ENCODE data around the gene HRH1. TPM values are rescaled to one million over a fixed set of nuclear protein-coding genes. Genes with fewer than 3 reads are reported as not detected.

HRH1 gene
- total RNA-seq, 1 experiment from 2014 or later, result 11.0 TPM

DNA sequence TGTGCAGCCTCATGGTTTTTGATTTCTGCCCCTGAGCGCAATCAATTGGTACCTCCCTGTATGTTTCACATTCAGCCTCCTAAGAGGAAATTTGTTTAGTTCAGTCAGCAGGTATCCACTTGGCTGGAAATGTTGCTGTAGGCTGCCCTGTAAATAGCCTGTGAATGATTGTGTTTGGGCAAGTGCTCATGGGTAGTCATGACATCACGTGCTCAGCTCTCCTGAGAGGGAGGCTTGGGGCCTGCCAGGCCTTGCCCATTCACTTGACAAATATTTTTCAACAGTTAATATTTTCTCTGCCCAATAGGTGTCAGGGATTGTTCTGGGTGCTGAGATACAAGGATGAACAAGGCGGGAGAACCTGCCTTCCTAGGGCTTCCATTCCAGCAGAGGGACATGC lies 13.3 kb downstream of the HRH1 start:
- H3K27ac Mint-ChIP-seq (ENCODE audit: low read depth, unreplicated experiment), result no peak overlapping the region
- no peaks in the 10 kb centered on the region for H3K27me3 Mint-ChIP-seq (ENCODE audit: insufficient read depth, unreplicated experiment)
- peaks cover 6% of the 10 kb centered on the region for H3K36me3 Mint-ChIP-seq (ENCODE audit: insufficient read depth, unreplicated experiment)
- H3K9me3 Mint-ChIP-seq (ENCODE audit: unreplicated experiment), result no peaks in the 10 kb centered on the region
- CTCF ChIA-PET, result interaction anchor here (0.6 kb wide), 1 partner anchor 12 kb away, joined by 3 read pairs; no protein-coding TSS in a partner anchor
- BruUV-seq (replicated peaks), result no TSS peak
- no peak overlapping the region for H3K4me3 Mint-ChIP-seq (ENCODE audit: unreplicated experiment)
- intact Hi-C loops (cut with micrococcal nuclease), result no loop called here
- H3K4me1 Mint-ChIP-seq (ENCODE audit: insufficient read depth, unreplicated experiment), result peaks cover 11% of the 10 kb centered on the region
- POLR2A ChIA-PET, result interaction anchor here (0.7 kb wide), 1 partner anchor 104 kb away, joined by 3 read pairs; the partner anchor contains the start of gene ATG7
- TF ChIP-seq, protein P1, sequence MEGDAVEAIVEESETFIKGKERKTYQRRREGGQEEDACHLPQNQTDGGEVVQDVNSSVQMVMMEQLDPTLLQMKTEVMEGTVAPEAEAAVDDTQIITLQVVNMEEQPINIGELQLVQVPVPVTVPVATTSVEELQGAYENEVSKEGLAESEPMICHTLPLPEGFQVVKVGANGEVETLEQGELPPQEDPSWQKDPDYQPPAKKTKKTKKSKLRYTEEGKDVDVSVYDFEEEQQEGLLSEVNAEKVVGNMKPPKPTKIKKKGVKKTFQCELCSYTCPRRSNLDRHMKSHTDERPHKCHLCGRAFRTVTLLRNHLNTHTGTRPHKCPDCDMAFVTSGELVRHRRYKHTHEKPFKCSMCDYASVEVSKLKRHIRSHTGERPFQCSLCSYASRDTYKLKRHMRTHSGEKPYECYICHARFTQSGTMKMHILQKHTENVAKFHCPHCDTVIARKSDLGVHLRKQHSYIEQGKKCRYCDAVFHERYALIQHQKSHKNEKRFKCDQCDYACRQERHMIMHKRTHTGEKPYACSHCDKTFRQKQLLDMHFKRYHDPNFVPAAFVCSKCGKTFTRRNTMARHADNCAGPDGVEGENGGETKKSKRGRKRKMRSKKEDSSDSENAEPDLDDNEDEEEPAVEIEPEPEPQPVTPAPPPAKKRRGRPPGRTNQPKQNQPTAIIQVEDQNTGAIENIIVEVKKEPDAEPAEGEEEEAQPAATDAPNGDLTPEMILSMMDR (IDR thresholded peaks at IDR 0.05; ENCODE audit: unreplicated experiment), result no peak
- no peak for DNase-seq (ENCODE audit: unreplicated experiment)

DNA sequence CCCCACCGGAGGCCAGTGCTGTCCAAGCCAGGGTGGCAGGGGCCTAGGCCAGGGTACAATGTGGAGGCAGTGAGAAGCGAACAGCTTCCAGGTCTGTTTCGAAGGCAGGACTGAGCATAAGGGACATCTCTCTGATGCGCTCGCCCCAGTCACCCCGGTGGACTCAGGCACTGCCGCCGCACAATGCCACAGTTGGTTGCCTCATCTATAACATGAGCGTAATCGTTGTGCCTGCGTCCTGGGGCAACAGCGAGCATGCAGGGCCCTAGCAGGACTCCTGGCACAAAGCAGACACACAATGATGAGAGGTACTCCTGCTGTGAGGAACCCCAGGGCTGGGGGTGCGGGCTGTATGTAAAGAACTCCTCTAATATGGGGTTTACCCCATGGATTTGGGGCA lies 14.1 kb downstream of the HRH1 start:
- intact Hi-C loops (cut with micrococcal nuclease), result no loop called here
- TF ChIP-seq, protein P1 (IDR thresholded peaks at IDR 0.05; ENCODE audit: unreplicated experiment), result no peak
- H3K4me3 Mint-ChIP-seq (ENCODE audit: unreplicated experiment), result no peak overlapping the region
- no peak for DNase-seq (ENCODE audit: unreplicated experiment)
- H3K36me3 Mint-ChIP-seq (ENCODE audit: insufficient read depth, unreplicated experiment), result peaks cover 6% of the 10 kb centered on the region
- no peaks in the 10 kb centered on the region for H3K9me3 Mint-ChIP-seq (ENCODE audit: unreplicated experiment)
- peaks cover 11% of the 10 kb centered on the region for H3K4me1 Mint-ChIP-seq (ENCODE audit: insufficient read depth, unreplicated experiment)
- H3K27me3 Mint-ChIP-seq (ENCODE audit: insufficient read depth, unreplicated experiment), result no peaks in the 10 kb centered on the region
- no TSS peak for BruUV-seq (replicated peaks)
- POLR2A ChIA-PET, result no interaction called here
- CTCF ChIA-PET, result no interaction called here
- no peak overlapping the region for H3K27ac Mint-ChIP-seq (ENCODE audit: low read depth, unreplicated experiment)

- H3K4me1 Mint-ChIP-seq (ENCODE audit: insufficient read depth, unreplicated experiment), result peaks cover 11% of the 10 kb centered on the region
- H3K9me3 Mint-ChIP-seq (ENCODE audit: unreplicated experiment), result no peaks in the 10 kb centered on the region
- H3K27ac Mint-ChIP-seq (ENCODE audit: low read depth, unreplicated experiment), result no peak overlapping the region
- no peak for DNase-seq (ENCODE audit: unreplicated experiment)
- ChIA-PET POLR2A (interaction anchor here (0.6 kb wide), 1 partner anchor 27 kb away, joined by 3 read pairs; no protein-coding TSS in a partner anchor), CTCF (no interaction called here)
- H3K27me3 Mint-ChIP-seq (ENCODE audit: insufficient read depth, unreplicated experiment), result no peaks in the 10 kb centered on the region
- no peak overlapping the region for H3K4me3 Mint-ChIP-seq (ENCODE audit: unreplicated experiment)
- BruUV-seq (replicated peaks), result no TSS peak
- TF ChIP-seq, protein P1 (IDR thresholded peaks at IDR 0.05; ENCODE audit: unreplicated experiment), result no peak
- H3K36me3 Mint-ChIP-seq (ENCODE audit: insufficient read depth, unreplicated experiment), result peaks cover 6% of the 10 kb centered on the region
- intact Hi-C loops (cut with micrococcal nuclease), result no loop called here
Observed at GRCh38 chr3:11168881-11169805, 14.8 kb downstream of the HRH1 start.

DNA sequence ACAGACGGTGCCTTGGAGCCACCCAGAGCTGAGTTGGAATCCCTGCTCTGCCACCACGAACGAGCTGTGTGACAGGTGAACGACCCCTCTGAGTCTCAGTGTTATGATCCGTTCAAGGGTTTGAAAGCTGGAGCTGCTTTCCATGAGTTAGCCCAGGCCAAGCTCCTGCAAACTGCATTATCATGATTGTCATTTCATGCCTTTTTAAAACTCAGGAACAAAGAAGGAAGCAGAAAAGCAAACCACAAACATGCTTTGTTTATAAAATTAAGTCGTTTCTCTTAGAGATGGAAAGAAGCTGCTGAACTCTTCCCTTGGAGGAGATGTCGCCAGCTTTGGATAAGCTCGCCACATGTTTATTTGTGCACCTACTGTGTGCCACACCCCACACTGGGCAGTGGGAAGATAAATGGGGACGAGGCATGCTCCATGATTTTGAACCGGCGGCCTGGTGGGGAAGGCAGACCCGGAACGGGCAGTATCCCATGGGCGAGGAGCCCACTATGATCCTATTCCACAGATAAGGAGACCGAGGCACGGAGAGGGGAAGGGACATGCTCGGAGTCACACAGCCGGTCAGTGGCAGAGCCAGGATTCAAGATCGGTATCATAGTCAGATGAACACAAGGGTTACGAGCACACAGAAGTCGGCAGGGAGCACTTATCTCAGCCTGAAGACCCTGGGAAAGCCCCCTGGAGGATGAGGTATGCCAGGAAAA lies 15.9 kb downstream of the HRH1 start:
- TF ChIP-seq, protein P1 (IDR thresholded peaks at IDR 0.05; ENCODE audit: unreplicated experiment), result no peak
- intact Hi-C loops (cut with micrococcal nuclease), result no loop called here
- BruUV-seq (replicated peaks), result no TSS peak
- H3K4me3 Mint-ChIP-seq (ENCODE audit: unreplicated experiment), result no peak overlapping the region
- ChIA-PET POLR2A (no interaction called here), CTCF (no interaction called here)
- no peaks in the 10 kb centered on the region for H3K9me3 Mint-ChIP-seq (ENCODE audit: unreplicated experiment)
- peaks cover 11% of the 10 kb centered on the region for H3K4me1 Mint-ChIP-seq (ENCODE audit: insufficient read depth, unreplicated experiment)
- no peaks in the 10 kb centered on the region for H3K27me3 Mint-ChIP-seq (ENCODE audit: insufficient read depth, unreplicated experiment)
- DNase-seq (ENCODE audit: unreplicated experiment), result no peak
- H3K27ac Mint-ChIP-seq (ENCODE audit: low read depth, unreplicated experiment), result no peak overlapping the region
- H3K36me3 Mint-ChIP-seq (ENCODE audit: insufficient read depth, unreplicated experiment), result peaks cover 6% of the 10 kb centered on the region

All from MCF 10A (cell line).